ENCODE results near the gene PRCD. TPM values are rescaled to one million over a fixed set of nuclear protein-coding genes. Genes with fewer than 3 reads are reported as not detected.

Gene PRCD
- total RNA-seq, 4 donors from 2014 or later: 1.2 to 5.1 (median 3.8) TPM

DNA sequence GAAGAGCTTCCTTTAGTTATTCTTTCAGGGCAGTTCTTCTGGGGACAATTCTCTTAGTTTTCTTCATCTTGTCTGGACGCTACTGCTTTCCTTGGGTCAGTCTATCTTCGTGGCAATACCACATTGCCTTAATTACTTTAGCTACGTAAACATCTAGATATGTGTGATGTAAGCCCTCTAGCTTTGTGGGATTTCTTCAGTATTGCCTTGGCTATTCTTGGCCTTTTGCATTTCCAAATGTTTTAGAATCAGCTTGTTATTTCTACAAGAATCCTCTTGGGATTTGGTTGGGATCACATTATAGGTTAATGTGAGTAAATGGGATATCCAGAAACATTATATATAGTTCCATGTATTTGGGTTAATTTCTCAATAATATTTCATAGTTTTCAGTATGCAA, 54.8 kb downstream of the PRCD start:
- no peak for DNase-seq (ENCODE audit: extremely low spot score)
- 85% methylated on average over 3 of the region's 3 CpGs for WGBS
- no peak overlapping the region for H3K27ac ChIP-seq (replicated peaks in 1 of 4)
- peaks cover 0 to 22% (median 0%) of the 10 kb centered on the region in 4 donors for H3K27me3 ChIP-seq
- H3K4me3 ChIP-seq: no peak overlapping the region
- peaks cover 0 to 1% (median 0%) of the 10 kb centered on the region in 4 donors for H3K4me1 ChIP-seq
- intact Hi-C loops (cut with DNase I): no loop called here
- TF ChIP-seq EP300 (IDR thresholded peaks at IDR 0.05) (no peak), POLR2A (IDR thresholded peaks at IDR 0.05; ENCODE audit: low read depth) (no peak), POLR2AphosphoS5 (IDR thresholded peaks at IDR 0.05) (no peak)
- TF ChIP-seq, protein P1, sequence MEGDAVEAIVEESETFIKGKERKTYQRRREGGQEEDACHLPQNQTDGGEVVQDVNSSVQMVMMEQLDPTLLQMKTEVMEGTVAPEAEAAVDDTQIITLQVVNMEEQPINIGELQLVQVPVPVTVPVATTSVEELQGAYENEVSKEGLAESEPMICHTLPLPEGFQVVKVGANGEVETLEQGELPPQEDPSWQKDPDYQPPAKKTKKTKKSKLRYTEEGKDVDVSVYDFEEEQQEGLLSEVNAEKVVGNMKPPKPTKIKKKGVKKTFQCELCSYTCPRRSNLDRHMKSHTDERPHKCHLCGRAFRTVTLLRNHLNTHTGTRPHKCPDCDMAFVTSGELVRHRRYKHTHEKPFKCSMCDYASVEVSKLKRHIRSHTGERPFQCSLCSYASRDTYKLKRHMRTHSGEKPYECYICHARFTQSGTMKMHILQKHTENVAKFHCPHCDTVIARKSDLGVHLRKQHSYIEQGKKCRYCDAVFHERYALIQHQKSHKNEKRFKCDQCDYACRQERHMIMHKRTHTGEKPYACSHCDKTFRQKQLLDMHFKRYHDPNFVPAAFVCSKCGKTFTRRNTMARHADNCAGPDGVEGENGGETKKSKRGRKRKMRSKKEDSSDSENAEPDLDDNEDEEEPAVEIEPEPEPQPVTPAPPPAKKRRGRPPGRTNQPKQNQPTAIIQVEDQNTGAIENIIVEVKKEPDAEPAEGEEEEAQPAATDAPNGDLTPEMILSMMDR (IDR thresholded peaks at IDR 0.05): no peak
- H3K36me3 ChIP-seq: no peaks in the 10 kb centered on the region
- no peaks in the 10 kb centered on the region for H3K9me3 ChIP-seq

Small RNA genes lying within 50 kb of the gene (small RNA-seq; reads per million reads assigned to genes)
- gene SNORD1A: 0 reads per million in 3 donors
- gene SNORD1B: 301 to 421 (median 340) reads per million in 3 donors

Other genes starting within 250 kb of the PRCD start
- 1 to 10 TPM; 1.7 to 2.6 (median 2.1) TPM for gene QRICH2, start 231.8 kb upstream of the PRCD start, total RNA-seq
- 10 to 100 TPM; 37.3 to 71.4 (median 50.4) TPM for gene PRPSAP1, start 186.1 kb upstream of the PRCD start, total RNA-seq
- 10 to 100 TPM; 10.8 to 33.8 (median 16.5) TPM for gene SPHK1, start 155.4 kb upstream of the PRCD start, total RNA-seq
- 10 to 100 TPM; 14.1 to 21.7 (median 19.0) TPM for gene UBE2O, start 86.9 kb upstream of the PRCD start, total RNA-seq
- not detected for gene AANAT, start 72.4 kb upstream of the PRCD start, total RNA-seq
- gene RHBDF2, start 38.6 kb upstream of the PRCD start, total RNA-seq: 10 to 100 TPM; 12.9 to 22.5 (median 15.4) TPM
- 10 to 100 TPM; 10.8 to 23.5 (median 20.7) TPM for gene CYGB, start 2.3 kb upstream of the PRCD start, total RNA-seq
- 10 to 100 TPM in 2 of 4 donors, 1 to 10 TPM in 2; 8.7 to 17.8 (median 13.3) TPM for gene ST6GALNAC2, start 45.8 kb downstream of the PRCD start, total RNA-seq
- gene ST6GALNAC1, start 103.7 kb downstream of the PRCD start, total RNA-seq: 1 to 10 TPM in 3 of 4 donors, under 1 TPM in 1; 0.83 to 4.9 (median 3.2) TPM
- 100 to 1,000 TPM; 405 to 422 (median 411) TPM for gene MXRA7, start 170.9 kb downstream of the PRCD start, total RNA-seq
- 10 to 100 TPM; 29.5 to 54.5 (median 49.5) TPM for gene JMJD6, start 186.6 kb downstream of the PRCD start, total RNA-seq
- gene METTL23, start 186.8 kb downstream of the PRCD start, total RNA-seq: 10 to 100 TPM; 18.3 to 29.7 (median 23.0) TPM
- gene SRSF2, start 197.3 kb downstream of the PRCD start, total RNA-seq: 100 to 1,000 TPM; 133 to 173 (median 157) TPM
- gene MFSD11, start 198.1 kb downstream of the PRCD start, total RNA-seq: 10 to 100 TPM; 17.1 to 22.4 (median 18.8) TPM

All from esophagus muscularis mucosa (tissue), 4 donors.